Posterior cingulate gyrus (tissue), 11 donors: Measurements from ENCODE around the gene OSGEPL1.
"Not testable (repeated sequence)": the region's sequence is repeated elsewhere in the genome, so short reads cannot be mapped to it uniquely, and the experiment has no call there.

Source experiments
- DNase-seq, 10 donors: peaks; one replicate each; pipeline versions ENCODE4 v3.0.0 to v3.0.0-alpha.2; 2020 to 2021; ENCODE audit warnings: mixed read lengths in 3 of 10
- intact Hi-C: fragments of 100-400 bp; cut with DNase I; formaldehyde crosslinking; loops from one replicate; pipeline ENCODE4 v1.15.1; 2023

The OSGEPL1 gene, protein sequence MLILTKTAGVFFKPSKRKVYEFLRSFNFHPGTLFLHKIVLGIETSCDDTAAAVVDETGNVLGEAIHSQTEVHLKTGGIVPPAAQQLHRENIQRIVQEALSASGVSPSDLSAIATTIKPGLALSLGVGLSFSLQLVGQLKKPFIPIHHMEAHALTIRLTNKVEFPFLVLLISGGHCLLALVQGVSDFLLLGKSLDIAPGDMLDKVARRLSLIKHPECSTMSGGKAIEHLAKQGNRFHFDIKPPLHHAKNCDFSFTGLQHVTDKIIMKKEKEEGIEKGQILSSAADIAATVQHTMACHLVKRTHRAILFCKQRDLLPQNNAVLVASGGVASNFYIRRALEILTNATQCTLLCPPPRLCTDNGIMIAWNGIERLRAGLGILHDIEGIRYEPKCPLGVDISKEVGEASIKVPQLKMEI

DNA sequence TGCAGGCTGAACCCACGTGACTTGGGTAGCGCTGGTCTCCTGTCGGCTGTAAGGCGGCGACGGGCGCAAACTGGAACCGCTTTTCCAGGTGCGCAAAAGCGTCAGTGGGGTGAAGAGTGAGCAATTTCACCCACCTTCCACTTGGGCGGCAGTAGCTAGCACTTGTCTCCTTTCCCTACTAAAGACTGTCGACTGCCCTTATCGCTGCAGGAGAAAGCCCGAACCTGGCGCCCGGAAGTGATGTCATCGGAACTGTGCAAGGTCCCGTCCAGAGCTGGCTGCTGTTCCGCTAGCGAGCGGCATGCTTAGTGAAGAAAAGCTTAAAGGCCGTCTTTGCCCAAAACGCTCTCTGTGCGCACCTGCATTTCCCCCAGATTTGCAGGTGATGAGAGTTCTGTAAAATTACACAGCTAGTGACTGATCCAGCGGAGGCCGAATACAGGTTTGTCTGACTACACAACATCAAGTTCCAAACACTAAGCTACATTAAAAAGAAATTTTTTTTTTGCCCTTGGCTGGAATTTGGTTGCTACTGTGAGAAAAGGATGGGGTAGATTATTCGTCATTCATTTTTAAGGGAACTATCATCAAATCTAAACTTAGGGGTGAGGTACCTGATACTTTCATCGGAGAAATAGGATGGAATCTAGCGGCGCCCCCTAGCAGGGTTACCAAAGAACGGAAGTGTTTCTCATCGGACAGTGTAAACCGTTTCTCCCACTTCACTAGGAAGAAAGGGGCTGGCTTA, at the start of gene OSGEPL1:
TSS of gene OSGEPL1 (minus strand) at position 242 of the 748 bp plus-strand sequence. CDS start 1,152 bp downstream, outside the sequence.
- intact Hi-C loops, result loop anchor here (5.0 kb wide), 1 partner anchor 100 kb away; the partner anchor contains the start of gene ASNSD1
- peak; percentile 91 to 99 (median 96) for DNase-seq

DNA sequence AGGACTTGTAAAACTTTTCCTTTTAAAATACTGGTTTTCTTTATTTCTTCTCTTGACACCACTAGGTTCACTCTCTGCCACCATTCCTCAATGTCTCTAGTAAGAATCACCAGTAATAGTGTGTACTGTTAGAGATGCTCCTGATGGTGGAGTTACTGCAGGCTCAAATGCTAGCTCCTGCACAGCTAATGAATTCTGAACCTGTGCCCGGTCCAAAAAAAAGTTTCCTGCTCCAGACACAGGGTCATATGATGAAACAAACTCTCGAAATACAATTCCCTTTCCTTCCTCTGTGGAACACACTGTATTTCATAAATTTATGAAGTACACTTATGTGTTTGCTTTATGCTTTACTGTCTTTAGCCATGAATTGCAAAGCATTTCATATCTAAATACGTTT, 40.8 kb upstream of the OSGEPL1 start:
- DNase-seq, result no peak
- intact Hi-C loops, result no loop called here

DNA sequence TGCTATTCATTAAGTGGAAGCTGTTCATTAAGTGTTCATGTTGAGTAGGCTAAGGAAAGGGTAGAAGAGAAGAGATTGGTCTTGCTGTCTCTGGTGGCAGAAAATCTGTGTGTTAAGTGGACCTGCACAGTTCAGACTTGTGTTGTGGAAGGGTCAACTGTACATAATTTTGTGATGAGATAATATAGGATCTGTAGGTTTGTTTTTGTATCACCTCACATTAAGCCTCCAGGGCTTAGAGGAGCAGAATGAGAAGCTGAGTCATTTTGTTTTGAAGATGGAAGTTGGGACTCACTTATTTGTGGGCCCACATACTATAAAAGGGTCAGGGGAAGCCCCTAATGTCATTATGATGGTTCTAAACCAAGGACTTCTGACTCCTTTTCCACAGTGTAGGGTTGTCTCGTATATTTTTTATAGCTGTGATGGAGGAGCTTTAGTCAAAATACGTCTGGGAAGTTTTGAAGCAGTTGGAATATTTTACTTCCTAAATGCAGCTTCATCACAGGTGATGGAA, 39.9 kb upstream of the OSGEPL1 start:
- intact Hi-C loops, result no loop called here
- DNase-seq, result no peak

DNA sequence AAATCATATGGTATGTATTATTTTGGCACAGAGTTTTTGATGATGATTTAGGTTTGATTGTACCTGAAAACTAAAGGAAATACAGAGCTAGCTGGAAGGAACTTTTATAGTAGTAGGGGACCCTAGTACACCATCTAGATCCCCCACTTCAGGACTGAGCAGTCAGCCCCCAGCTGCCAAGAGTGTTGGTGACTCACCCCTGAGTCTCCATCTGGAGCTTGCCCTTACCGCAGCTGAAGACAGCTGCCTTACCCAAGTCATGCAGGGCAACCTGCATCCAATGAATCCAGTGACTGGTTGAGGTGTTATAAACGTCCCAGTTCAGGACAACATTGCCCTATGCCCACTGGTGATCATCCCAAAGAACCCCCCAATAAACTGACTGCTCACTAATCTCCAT, 36.9 kb upstream of the OSGEPL1 start:
- intact Hi-C loops, result loop anchor here (5.0 kb wide), 1 partner anchor 273 kb away; no protein-coding TSS in a partner anchor
- peak in 1 of 10 donors; percentile 68 for DNase-seq

DNA sequence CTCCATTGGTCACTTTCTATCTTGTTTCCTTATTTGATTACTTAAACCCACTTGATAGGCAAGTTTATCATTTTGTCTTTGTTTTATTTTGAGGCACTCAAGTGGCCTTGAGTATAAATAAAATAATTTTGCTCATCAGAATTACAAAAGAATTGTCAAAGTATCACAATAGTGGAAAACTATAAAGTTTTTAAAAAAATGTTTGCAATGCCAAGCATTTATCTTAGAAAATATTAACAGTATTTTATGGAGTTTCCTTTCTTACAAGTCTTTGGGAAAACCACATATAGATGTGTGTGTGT, 36.4 kb upstream of the OSGEPL1 start:
- intact Hi-C loops, result loop anchor here (5.0 kb wide), 1 partner anchor 273 kb away; no protein-coding TSS in a partner anchor
- no peak for DNase-seq

DNA sequence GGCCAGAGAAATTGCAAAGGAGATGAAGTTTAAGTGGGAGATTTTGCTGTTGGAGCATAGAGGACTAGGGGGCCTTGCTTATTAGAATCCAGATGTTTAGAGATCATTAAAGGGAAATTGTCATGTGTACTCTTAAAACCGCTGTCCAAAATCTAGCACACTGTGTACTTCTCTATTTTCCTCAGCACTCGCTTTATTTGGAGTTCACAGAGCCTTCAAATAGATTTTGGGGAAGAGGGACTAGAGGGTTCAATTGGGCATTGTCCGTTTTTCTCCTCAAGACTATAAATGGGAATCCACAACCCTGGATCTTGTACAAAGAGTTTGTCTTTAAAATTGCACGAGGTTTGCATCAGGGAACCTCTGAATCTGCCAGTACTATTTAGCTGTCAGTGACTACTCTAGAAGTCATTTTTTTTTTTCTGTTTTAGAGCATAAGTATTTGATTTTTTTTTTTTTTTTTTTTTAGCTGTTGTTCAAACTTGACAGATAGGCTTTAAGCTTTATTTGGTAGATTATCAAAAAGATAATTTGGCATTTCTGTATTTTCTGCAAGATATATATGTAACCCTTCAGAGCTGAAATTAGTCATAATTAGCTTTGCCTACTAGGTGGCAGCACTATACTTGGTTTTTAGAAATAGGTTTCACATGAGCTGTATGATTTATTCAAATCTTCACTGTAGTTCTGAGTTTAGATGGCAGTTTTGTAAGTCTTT, 35.9 kb upstream of the OSGEPL1 start:
- no peak for DNase-seq
- intact Hi-C loops, result loop anchor here (5.0 kb wide), 1 partner anchor 274 kb away; no protein-coding TSS in a partner anchor

DNA sequence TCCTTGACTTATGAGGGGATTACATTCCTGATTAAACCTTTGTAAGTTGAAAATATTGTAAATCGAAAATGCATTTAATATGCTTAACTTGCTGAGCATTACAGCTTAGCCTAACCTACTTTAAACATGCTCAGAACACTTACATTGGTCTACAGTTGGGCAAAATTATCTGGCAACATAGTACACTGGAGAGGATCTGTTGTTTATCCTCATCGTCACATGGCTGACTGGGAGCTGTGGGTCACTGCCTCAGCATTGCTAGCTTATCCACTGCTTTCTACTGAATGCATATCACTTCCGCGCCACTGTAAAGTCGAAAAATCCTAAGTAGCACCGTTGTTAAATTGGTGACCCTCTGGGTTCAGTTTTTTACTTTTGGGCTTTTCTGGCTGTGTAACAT, 35.3 kb upstream of the OSGEPL1 start:
- intact Hi-C loops, result loop anchor here (5.0 kb wide), 1 partner anchor 274 kb away; no protein-coding TSS in a partner anchor
- DNase-seq, result no peak

DNA sequence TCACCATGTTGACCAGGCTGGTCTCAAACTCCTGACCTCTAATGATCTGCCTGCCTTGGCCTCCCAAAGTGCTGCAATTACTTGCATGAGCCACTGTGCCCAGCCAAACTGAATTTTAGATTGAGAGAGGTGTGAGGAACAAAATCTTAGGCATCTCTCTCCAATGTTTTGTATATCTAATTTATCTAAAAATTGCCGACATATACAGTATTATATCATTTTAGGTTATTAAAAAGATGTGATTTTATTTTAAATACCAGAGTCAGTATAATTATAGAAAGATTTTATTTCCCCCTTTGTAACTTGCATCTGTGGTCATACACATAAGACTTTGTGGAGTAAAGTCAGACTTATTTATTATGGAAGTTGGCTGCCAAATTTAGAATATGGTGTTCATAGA, 31.7 kb upstream of the OSGEPL1 start:
- no peak for DNase-seq
- intact Hi-C loops, result no loop called here

DNA sequence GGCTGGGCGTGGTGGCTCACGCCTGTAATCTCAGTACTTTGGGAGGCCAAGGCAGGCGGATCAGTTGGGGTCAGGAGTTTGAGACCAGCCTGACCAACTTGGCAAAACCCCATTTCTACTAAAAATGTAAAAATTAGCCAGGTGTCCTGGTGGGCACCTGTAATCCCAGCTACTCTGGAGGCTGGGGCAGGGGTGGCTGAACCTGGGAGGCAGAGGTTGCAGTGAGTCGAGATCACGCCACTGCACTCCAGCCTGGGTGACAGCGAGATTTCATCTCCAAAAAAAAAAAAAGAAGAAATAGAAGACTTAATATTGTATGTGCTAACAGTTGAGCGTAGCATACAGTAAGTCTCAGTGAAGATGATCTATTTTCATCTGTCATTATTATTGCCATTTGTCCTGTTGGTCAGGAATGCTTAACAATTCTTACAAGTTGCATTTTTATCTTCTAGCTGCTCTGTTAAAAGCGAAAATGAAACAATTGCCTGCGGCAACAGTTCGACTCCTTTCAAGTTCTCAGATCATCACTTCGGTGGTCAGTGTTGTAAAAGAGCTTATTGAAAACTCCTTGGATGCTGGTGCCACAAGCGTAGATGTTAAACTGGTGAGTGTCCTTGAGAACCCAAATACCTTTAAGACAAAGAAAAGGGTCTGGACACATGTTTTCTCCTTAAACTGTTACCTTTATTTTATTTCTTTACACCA, 28.9 kb upstream of the OSGEPL1 start:
- intact Hi-C loops, result no loop called here
- DNase-seq, result no peak

DNA sequence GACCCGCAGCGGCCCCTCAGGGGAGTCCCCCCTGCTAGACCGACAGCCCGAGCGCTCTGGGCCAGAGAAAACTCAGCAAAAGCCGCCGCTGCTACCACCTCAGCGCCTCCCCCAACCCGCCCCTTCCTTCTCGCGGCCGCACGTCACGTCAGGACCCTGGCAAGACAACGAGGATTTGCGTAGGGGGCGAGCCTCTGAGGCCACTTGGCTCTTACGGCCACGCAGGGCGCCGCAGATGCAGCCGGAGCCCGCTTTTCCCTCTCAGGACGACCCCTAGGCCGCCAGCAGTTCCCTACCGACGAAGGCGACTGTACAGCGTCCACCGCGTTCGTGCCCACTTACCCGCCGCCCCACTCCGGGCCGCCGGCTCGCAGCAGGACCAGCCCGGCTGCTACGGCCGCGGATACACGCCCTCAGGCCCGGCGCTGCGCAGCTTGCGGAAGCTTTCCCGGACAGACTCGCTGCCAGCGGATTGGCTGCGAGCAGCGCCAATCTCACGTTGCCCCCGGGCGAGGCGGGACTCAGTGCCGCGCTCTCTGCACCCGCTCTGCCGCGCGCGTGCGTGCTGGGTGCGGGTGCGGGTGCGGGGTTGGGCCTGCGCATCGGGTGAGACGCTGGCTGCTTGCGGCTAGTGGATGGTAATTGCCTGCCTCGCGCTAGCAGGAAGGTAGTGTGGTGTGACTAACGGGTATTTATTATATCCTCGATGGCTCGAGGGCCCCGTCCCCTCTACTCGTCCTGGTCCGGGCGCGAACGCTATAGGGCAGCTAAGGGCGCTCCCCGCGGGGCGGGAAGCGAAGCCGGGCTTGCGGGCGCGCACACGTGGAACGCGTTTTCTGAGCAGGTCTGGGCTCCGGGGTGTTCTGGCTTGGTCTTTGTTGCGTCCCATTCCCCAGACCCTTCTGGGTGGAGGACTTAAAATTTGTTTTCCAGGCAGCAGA, 21.6 kb upstream of the OSGEPL1 start, which contains the start of the genes ORMDL1 and PMS1:
TSS of gene ORMDL1 (minus strand) at position 413 of the 941 bp plus-strand sequence. CDS start 1,744 bp downstream, outside the sequence.
TSS of gene PMS1 (plus strand) at position 524 of the 941 bp plus-strand sequence. CDS start 7,360 bp downstream, outside the sequence.
- intact Hi-C loops, result loop anchor here (10.0 kb wide), 1 partner anchor 339 kb away; the partner anchor contains the start of gene WDR75
- DNase-seq, result peak; percentile 94 to 100 (median 97)

DNA sequence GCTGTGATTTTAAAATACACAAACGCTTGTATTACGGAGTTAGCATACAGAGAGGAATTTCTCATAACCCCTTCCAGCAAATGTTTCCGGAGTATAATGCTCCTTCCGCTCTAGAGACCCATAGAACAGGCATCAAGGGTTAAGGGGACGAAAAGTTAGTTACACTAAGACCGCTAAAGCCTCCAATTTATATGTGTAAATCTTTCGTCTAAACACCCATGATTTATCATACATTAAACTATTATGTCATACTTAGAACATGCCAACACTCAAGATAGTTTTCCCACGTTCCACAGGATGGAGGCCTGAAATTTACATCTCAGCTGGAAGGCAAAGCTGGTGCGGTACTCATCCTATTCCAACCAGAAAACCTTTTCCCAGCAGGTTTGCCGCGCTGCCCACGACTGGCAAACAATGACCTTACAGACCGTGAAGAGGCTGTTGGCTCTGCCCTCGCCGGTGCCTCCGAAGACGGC, 20.9 kb upstream of the OSGEPL1 start:
- intact Hi-C loops, result loop anchor here (10.0 kb wide), 1 partner anchor 339 kb away; the partner anchor contains the start of gene WDR75
- DNase-seq, result no peak

DNA sequence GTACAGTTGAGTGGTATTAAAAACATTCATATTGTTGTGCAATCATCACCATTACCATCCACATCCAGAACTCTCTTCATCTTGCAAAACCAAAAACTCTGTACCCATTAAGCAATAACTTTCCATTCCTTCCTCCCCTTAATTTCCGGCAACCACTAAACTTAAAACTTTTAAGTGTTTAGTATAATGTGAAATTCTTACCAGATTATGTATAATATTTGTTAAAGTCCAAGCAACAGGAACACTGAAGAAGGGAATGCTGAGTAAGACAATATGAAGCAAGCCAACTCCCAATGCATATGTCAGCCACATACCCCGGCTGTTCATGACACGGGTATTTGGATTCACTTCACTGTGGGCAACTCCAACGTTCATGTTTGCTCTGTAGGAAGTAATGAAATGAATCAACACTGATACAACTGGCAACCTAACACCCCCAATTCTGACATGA, 19.7 kb upstream of the OSGEPL1 start:
- intact Hi-C loops, result loop anchor here (10.0 kb wide), 1 partner anchor 337 kb away; the partner anchor contains the start of gene WDR75
- DNase-seq, result no peak

DNA sequence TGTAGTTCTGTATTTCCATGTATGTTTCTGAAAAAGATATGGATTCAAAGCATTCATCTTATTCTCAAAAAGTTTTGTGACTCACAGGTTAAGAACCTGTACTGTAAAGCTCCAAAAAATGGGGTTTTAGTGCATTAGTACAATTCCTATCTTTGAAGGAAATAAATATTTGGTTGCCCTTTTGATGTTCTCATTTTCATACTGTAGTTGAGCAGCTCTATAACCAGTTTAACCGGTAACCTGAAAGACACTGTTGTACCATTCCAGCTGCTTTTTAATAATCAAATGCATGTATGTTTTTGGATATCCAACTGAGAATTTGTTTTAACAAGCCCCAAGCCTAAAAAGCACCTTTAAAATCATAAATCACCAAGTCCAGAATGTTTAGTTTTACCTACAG, 9.6 kb upstream of the OSGEPL1 start:
- DNase-seq, result no peak
- intact Hi-C loops, result no loop called here

DNA sequence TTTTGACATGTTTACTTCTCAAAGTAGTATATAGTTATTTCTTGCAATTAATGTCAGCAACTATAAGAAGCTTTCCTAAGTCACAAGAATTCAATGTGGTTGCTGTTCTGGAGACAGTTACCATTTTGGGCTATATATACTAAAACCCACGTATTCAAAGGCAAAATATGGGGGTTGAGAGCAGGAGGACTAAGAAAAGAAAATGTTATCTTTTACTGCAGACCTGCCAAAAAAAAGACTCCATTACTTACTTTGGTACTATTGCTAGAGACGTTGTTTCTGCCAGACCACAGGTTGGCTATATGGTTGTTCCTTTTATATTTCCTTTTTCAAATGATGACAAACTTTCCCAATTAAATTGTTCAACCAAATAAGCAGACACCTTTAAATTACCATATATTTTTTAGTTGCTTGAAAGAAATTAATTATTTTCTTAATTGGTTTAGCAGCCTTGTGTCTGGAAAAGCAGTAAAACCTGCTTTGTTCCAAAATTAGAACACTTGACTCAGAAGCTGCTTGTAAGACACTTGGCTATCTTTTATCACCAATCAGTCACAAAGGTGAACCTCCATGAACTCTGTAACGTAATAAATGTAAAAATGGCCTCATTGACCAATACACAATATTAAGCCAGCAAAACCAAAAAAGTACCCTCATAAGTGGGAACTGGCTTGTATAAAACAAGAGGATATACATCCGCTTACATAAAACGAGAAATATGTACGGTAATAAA, 8.2 kb upstream of the OSGEPL1 start:
- DNase-seq, result no peak
- intact Hi-C loops, result no loop called here

DNA sequence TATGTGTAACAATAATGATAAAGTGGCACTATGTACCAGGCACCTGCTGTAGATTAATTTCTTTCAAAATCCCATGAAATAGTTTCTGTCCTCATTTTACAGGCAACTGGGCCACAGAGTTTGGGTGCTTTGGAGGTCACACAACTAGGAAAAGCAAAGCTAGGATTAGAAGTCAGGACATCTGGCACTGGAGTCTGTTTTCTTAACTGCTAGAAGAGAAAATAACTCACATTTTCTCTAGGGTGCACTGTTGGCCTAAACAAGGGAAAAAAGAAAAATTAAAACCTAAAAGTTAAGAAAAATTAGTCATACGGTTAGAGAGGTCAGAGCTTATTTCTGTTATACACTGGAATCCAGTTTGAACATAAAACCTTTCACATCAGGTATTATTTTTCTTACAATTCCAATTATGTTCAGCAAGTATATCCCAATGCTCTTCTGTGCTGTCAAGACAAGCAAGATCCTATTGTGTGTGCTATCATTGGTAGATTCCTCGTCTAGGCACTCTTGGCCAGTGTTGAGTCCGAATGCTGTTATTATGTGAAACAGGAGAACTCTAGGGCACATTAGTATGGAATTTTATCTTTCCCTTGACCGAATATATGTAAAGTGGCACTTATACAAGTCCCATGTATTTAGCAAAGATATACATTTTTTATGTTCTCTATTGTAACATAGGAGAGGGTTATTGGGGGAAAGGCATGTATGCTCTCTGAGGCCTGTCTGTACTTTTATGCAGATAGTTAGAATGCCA, 1.5 kb upstream of the OSGEPL1 start:
- no peak for DNase-seq
- intact Hi-C loops, result loop anchor here (5.0 kb wide), 1 partner anchor 102 kb away; the partner anchor contains the start of gene ASNSD1

DNA sequence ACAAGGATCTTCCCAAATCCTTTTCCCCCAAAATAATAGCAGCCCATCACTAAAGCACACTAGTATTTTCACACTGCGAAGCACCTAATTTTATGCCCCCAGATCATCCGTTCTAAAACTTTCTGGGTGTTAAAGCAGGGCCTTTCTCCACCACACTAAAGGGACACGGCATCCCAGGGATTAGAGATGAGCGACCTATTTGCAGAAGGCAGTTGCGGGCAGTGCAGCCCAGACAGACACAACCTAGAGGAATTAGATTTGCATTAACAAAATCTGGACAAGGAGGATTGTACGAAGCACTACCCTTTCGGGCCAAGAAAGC, 402 bp downstream of the OSGEPL1 start:
- intact Hi-C loops, result loop anchor here (5.0 kb wide), 1 partner anchor 100 kb away; the partner anchor contains the start of gene ASNSD1
- no peak for DNase-seq

DNA sequence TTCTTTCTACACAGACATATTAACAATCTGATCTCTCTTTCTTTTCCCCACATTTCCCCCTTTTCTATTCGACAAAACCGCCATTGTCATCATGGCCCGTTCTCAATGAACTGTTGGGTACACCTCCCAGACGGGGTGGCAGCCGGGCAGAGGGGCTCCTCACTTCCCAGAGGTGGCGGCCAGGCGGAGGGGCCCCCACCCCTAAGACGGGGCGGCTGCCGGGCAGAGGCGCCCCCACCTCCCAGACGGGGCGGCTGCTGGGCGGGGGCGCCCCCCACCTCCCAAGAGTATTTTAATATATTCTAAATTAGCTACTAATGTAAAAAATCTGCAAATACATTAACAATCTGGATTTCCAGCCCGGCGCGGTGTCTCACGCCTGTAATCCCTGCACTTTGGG, 2.4 kb downstream of the OSGEPL1 start:
- DNase-seq, result not testable (repeated sequence)
- intact Hi-C loops, result loop anchor here (5.0 kb wide), 1 partner anchor 98 kb away; the partner anchor contains the start of gene ASNSD1
